Right kidney (tissue), 1 donor: ENCODE measurements around the gene TEC.
"Not testable (repeated sequence)": the region's sequence is repeated elsewhere in the genome, so short reads cannot be mapped to it uniquely, and the experiment has no call there.

Source experiments
- DNase-seq: peaks from one replicate; pipeline ENCODE4 v3.0.0-alpha.2; 2016

Gene TEC

GRCh38 chr4:48242511-48243195, 27.0 kb downstream of the TEC start:
- DNase-seq, result no peak

- DNase-seq, result no peak
Observed at GRCh38 chr4:48241731-48242130, 27.9 kb downstream of the TEC start.

DNA sequence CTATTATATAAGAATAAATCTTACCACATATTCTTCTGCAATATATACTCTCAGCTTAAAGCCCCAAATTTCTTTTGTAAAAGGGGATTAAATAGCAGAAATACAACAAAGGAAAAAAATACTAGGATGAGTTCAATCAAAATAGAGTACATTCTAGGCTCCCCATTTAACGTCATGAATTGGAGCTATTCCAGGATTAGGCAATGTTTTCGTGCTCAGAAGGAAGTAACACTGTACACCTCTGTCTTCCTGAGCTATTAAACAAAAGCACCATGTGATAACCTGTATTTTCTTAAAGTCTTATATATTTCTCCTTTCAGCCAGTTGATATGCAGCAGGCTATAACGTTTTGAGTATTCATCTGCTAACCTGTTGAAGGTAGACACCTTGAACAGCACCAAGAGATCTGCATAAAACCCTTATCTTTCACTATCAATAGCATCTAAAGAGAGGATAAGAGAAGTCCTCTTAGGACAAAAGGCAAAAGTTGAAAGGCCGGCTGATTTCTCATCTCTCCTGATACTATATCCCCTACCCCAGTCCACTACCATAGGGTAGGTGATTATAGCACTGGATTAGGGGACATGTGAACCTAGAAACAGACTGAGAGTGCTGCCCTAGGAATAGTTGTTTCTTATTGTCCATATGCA, 31.5 kb downstream of the TEC start:
- no peak for DNase-seq

DNA sequence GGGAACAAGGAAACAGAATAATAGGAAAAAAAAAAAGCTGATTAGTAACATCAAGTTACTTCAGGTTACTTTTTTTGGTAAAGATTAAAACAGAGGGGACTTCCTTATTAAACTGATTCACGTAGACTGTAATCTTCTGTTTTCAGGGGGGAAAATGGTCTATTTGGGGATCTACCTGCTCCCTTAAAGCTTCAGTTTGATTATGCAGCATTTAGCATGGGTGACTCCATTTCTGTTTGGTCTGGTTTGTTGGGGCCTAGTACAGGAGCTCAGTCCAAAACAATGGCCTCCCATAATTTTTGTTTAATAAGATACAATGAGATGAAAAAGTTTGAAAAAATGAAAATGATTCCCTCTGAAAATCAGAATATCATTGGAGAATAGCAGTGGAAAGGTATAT, 34.6 kb downstream of the TEC start:
- DNase-seq, result no peak

DNA sequence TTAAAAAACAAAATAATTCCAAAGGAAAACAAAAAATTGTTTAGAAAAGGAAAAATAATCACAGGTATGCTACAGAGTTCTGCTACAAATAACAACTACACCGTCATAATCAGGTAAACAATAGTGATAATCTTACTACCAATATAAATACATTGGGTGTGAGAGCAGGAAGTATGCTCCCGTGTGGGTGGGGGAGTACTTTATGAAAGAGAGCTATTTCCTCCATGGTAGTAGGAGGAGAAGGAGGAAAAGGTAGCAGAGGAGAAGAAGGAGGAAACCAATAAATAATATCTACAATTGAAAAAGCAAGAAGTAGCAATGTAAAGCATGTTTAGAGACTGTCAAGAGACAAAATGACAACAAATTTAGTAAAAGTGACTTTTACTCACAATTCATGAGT, 35.1 kb downstream of the TEC start:
- DNase-seq, result no peak

DNA sequence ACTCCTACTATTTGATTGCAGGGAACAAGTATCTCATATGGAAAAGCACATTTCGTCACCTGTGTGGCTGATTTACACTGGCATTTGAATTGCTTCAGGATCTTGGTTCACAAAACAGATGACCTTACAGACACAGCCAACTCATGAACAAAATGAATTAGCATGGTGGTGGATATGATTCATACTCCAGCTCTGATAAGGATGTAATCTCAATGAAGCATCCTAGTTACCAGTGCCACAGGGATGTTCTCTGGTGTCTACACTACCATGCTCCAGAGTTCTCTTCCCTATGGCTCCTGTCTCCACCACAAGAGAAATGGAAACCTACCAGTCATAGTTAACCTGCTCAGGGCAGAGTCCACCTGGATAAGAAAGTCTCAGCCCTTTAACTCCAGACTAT, 40.7 kb downstream of the TEC start:
- DNase-seq, result no peak

GRCh38 chr4:48227662-48228061, 42.0 kb downstream of the TEC start:
- no peak for DNase-seq

- DNase-seq, result no peak
Observed at GRCh38 chr4:48226199-48226598, 43.4 kb downstream of the TEC start.

- no peak for DNase-seq
Observed at GRCh38 chr4:48225368-48226141, 44.1 kb downstream of the TEC start.

DNA sequence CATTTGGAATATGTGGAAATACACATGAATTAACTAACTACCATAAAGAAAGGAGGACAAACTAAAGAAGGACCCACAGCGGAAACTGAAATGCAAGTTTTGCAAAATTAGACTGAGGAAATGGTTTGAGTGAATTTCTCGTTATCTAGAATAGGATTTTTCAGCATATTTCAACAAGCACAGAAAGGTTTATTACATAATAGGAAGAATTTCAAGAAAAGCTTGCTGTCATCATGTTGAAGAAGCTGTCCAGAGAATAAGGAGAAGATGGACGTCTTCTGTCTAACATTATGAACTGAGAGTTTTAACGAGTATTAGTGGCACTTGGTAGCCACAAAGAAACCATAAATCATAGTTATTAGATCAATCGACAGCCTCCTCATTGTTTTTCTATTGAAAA, 45.0 kb downstream of the TEC start:
- no peak for DNase-seq

GRCh38 chr4:48223633-48224295, 45.9 kb downstream of the TEC start:
- DNase-seq, result no peak

- no peak for DNase-seq
Observed at GRCh38 chr4:48222491-48222890, 47.1 kb downstream of the TEC start.

DNA sequence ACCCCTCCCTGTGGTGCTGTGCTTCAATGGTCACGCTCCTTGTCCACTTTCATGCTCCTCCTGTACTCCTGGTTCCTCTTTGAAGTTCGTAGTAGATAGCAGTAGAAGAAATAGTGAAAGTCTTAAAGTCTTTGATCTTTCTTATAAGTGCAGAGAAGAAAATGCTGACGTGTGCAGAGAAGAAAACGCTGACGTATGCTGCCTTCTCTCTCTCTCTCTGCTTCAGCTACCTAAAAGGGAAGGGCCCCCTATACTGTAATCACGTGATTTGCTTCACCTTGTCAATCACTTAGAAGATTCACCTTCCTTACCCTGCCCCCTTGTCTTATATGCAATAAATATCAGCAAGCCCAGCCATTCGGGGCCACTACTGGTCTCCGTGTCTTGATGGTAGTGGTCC, 50.2 kb downstream of the TEC start:
- DNase-seq, result not testable (repeated sequence)

- no peak for DNase-seq
Observed at GRCh38 chr4:48216563-48216962, 53.1 kb downstream of the TEC start.

GRCh38 chr4:48215977-48216376, 53.7 kb downstream of the TEC start:
- DNase-seq, result no peak

DNA sequence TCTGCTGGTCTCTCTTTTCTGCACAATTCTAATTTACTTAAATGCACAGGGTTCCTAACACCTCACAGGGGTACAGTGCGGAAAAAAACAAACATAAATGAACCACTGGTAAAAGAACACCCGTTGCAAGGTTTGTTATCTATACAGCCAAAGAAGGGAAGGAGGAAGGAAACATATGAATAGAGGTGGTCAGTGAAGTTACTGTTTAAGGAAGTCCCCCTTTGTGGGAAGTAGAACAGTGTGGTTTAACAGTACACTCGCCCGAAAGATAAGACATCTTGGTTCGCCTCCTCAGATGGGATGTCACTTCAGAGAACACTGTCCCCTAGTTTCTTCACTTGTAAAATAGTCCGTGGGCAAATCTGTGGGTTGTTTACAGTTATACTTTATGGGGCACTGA, 57.5 kb downstream of the TEC start:
- DNase-seq, result no peak

DNA sequence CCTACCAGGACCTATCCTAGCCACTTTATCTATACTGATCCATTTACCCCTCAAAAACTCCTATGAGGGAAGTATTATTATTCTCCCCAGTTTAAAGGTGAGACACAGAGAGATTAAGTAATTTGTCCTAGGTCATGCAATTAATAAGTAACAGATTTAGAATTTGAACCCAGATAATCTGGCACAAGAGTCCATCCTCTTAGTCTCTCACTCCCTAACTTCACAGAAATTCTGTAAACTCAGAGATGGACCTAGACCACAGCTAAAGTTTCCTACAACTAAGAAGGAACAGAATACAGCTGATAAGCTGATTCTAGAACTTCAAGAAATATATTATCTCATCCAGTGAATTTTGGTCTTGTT, 58.7 kb downstream of the TEC start:
- no peak for DNase-seq

GRCh38 chr4:48205626-48206025, 64.0 kb downstream of the TEC start:
- no peak for DNase-seq

- no peak for DNase-seq
Observed at GRCh38 chr4:48205107-48205506, 64.5 kb downstream of the TEC start.

- DNase-seq, result no peak
Observed at GRCh38 chr4:48203819-48204218, 65.8 kb downstream of the TEC start.

DNA sequence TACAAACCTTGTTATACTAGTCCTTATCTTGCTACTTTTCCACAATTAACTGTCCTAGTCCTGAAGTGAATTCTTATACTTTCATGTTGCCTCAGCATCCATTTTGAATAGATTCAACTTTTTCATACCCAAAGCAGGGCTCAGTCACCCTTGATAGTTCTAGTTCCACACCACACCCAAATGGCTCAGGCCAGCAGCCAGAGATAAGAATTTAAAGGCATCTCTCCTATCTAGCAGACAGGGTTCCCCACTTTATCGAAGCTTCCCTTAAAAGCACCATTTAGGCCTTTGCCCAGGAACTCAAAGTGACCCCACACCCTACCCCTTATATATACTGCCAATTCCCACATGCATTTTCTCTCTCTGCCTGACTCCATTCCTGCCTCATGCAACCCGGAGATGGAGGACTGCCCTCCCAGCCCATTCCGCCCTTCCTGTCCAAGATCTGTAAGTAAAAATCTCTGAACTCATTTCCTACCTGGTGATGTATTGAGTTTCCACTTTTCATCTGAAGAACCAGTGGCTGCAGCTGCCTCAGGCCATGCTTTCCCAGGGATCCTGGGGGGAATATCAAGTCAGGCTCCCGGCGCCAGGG, 71.9 kb downstream of the TEC start:
- DNase-seq, result no peak

DNA sequence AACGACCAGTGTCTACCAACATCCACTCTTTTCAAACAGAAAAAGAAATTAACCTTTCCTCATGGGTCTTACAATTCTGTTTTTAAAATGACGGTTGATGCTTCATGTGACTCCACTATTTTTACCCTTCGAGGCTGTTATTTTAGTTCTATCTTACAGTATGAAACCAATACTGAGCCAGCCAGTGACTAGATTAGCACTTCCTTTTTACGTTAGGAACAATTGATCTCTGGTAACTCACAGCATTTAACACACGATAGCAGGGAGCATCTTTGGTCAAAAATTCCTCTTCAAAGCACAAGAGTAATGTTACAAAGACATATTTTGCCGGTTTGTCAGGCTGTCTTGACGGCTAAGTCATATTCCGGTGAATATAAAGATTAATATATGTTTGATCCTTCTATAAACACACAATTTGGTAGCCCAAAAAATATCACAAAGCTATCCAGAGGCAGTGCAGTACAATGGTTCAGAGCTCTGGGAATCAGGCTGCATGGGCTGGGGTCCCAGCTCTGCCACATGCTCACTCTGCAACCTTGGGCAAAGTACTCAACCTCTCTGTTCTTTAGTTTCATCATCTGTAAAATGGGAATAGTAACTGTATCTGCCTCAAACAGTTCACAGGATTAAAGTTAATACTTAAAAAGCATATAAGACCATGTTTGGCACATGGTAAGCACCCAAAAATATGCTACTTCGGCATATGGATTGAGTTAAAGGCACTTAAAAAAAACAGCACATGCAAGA, 72.7 kb downstream of the TEC start:
- no peak for DNase-seq
